ENCODE measurements around the gene C3orf22.

DNA sequence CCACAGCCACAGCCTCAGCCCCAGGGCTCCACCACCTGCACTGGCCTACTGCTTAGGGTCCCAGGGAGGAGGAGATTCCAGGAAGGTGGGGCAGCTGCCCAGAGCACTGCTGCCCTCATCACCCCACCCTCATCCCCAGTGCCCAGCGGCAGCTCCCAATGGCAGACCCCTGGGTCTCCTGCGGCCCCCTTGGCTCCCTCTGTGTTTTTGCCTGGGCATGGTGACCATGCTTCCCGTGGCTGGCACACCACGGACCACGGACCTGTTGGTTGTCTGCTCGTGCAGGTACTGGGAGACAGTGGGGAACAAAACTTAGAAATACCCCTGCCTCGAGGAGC lies 32.1 kb downstream of the C3orf22 start:
- TF ChIP-seq, protein P1, sequence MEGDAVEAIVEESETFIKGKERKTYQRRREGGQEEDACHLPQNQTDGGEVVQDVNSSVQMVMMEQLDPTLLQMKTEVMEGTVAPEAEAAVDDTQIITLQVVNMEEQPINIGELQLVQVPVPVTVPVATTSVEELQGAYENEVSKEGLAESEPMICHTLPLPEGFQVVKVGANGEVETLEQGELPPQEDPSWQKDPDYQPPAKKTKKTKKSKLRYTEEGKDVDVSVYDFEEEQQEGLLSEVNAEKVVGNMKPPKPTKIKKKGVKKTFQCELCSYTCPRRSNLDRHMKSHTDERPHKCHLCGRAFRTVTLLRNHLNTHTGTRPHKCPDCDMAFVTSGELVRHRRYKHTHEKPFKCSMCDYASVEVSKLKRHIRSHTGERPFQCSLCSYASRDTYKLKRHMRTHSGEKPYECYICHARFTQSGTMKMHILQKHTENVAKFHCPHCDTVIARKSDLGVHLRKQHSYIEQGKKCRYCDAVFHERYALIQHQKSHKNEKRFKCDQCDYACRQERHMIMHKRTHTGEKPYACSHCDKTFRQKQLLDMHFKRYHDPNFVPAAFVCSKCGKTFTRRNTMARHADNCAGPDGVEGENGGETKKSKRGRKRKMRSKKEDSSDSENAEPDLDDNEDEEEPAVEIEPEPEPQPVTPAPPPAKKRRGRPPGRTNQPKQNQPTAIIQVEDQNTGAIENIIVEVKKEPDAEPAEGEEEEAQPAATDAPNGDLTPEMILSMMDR (IDR thresholded peaks at IDR 0.05), result no peak
- no peak for TF ChIP-seq POLR2A (IDR thresholded peaks at IDR 0.05)

All from breast epithelium (tissue), 3 donors.